T-cell (primary cell): ENCODE data around the gene MEN1. TPM values are rescaled to one million over a fixed set of nuclear protein-coding genes. Genes with fewer than 3 reads are reported as not detected.
A peak's percentile ranks its signal among the peaks of the same experiment; 100 is the strongest.

Experiments
- ATAC-seq, 4 experiments: fragments of 200-7000 bp in 3 of 4; fragments of 150-1000 bp in 1 of 4; cut with Tn5 transposase; replicated peaks in 1 of 4; 1 replicate in 3 of 4; 2 replicates in 1 of 4; pipeline ENCODE4 v1.10.0; 2021; ENCODE audit warnings: moderate library complexity in 3 of 4, mild to moderate bottlenecking in 2 of 4, moderate number of reproducible peaks in 1 of 4
- CTCF ChIA-PET, 2 donors: fragments of 300-600 bp; sonication (Branson Sonifier 250); formaldehyde crosslinking; loops; one replicate each; lab custom pipeline; 2022; ENCODE audit warnings: antibody characterized with exemption in 2 of 2; lab: Charles Lee
- POLR2A ChIA-PET, 2 donors: fragments of 300-600 bp; sonication (Branson Sonifier 250); formaldehyde crosslinking; loops; one replicate each; lab custom pipeline; 2022; ENCODE audit warnings: antibody characterized with exemption in 2 of 2; lab: Charles Lee
- DNase-seq, 35 experiments: peaks; one replicate each; pipeline versions ENCODE4 v3.0.0 to v3.0.0-alpha.2; 2013 to 2023
- H3K27ac ChIP-seq: one replicate; pipeline ENCODE4 v1.5.1; 2013; ENCODE audit warnings: low read length
- H3K27me3 ChIP-seq, 2 experiments: replicated peaks in 1 of 2; 1 replicate in 1 of 2; 2 replicates in 1 of 2; pipeline versions ENCODE4 v1.6.1 to v1.7.0; 2013; ENCODE audit warnings: low read length in 1 of 2, mixed read lengths in 1 of 2; ENCODE audit not compliant: control insufficient read depth in 2 of 2, insufficient read depth in 2 of 2; ENCODE audit errors: extremely low read depth in 1 of 2
- H3K36me3 ChIP-seq, 2 donors: 1 replicate in 1 of 2; 2 replicates in 1 of 2; pipeline versions ENCODE4 v1.6.1 to v1.7.0; 2013; ENCODE audit warnings: low read length in 1 of 2; ENCODE audit not compliant: control insufficient read depth in 2 of 2, insufficient read depth in 1 of 2; ENCODE audit errors: extremely low read depth in 1 of 2
- H3K4me1 ChIP-seq, 2 experiments: 1 replicate in 1 of 2; 2 replicates in 1 of 2; pipeline versions ENCODE4 v1.6.1 to v1.7.0; 2013; ENCODE audit warnings: low read length in 2 of 2, mixed read lengths in 1 of 2; ENCODE audit not compliant: insufficient read depth in 2 of 2, control insufficient read depth in 1 of 2; ENCODE audit errors: extremely low read depth in 1 of 2
- H3K4me3 ChIP-seq, 2 donors: 1 replicate in 1 of 2; 2 replicates in 1 of 2; pipeline versions ENCODE4 v1.5.1 to v1.7.0; 2013; ENCODE audit warnings: mild to moderate bottlenecking in 2 of 2, low read length in 1 of 2, moderate library complexity in 1 of 2; ENCODE audit not compliant: control insufficient read depth in 1 of 2; ENCODE audit errors: extremely low read depth in 1 of 2
- H3K9me3 ChIP-seq: 2 replicates; pipeline ENCODE4 v1.7.0; 2013
- H3K27ac Mint-ChIP-seq, 2 donors: one replicate each; pipeline ENCODE4 v1.8.0; 2020 to 2021; ENCODE audit warnings: mild to moderate bottlenecking in 2 of 2, mixed read lengths in 2 of 2
- H3K27me3 Mint-ChIP-seq, 2 donors: one replicate each; pipeline ENCODE4 v1.8.0; 2021 to 2022; ENCODE audit warnings: mixed read lengths in 2 of 2
- H3K36me3 Mint-ChIP-seq: one replicate; pipeline ENCODE4 v1.8.0; 2021; ENCODE audit warnings: mixed read lengths
- H3K4me1 Mint-ChIP-seq, 3 donors: one replicate each; pipeline ENCODE4 v1.8.0; 2020 to 2022; ENCODE audit warnings: mixed read lengths in 3 of 3, mild to moderate bottlenecking in 1 of 3
- H3K4me3 Mint-ChIP-seq, 3 donors: one replicate each; pipeline ENCODE4 v1.8.0; 2020 to 2022; ENCODE audit warnings: mild to moderate bottlenecking in 3 of 3, mixed read lengths in 3 of 3, moderate library complexity in 3 of 3
- H3K9me3 Mint-ChIP-seq, 3 donors: one replicate each; pipeline ENCODE4 v1.8.0; 2020 to 2022; ENCODE audit warnings: mixed read lengths in 3 of 3
- WGBS: methylation state at CpG from one replicate; pipeline ENCODE4 v1.1.5; 2013; ENCODE audit warnings: missing lambda C conversion rate; ENCODE audit not compliant: insufficient coverage; 5-methylcytosine and 5-hydroxymethylcytosine counted together
- total RNA-seq, 35 experiments: library from RNA in 6 of 35; stranded (reverse) in 6 of 35; fragments of 120-200 nt in 1 of 35; gene quantifications; one replicate each; pipeline versions ENCODE4 v1.2.1 to v1.2.4 and lab custom pipeline; 2013 to 2026

MEN1 gene
- total RNA-seq, 5 donors from 2014 or later (not counting 1 experiment from before 2014, with no cell fraction given) = 31.7 to 62.0 (median 49.6) TPM

DNA sequence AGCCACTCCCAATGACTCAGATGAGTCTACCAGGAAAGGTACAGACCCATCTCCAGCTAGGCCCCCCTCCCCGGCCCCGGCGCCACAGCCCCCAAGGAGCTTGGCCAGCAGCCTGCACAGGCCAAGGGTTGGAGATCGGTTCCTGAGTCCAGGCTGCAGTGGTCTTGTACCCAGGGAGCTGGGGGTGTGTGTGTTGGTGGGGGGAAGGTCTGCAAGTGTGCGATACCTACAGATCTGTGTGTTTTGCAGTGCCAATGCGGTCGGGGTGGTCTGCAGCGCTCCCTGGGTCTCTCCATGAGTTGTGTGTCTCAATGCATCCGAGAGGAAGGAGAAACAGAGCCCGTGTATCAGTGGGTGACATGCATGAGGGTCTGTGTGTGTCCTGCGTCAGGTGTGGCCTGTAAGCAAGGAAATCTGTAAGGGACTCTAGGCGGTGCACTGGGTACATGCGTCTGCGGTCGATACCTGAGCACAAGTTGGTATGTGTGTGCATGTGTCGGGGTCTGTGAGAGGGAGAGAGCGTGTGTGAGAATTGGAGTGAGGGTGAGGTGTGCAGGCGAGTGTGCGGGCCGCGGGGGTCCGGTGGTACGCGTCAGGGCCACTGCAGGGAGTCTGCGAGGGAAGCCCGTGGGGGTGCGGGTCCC lies 33.5 kb upstream of the MEN1 start:
- H3K9me3 ChIP-seq = no peaks in the 10 kb centered on the region
- POLR2A ChIA-PET = interaction anchor here in 1 of 2 donors (0.6 kb wide), 1 partner anchor 47 kb away, joined by 3 read pairs; no protein-coding TSS in a partner anchor
- 49% methylated on average over 26 of the region's 27 CpGs for WGBS
- H3K36me3 ChIP-seq = peaks cover 6 to 10% of the 10 kb centered on the region in 2 donors
- H3K27ac Mint-ChIP-seq = peak overlapping the region; percentile 72 to 92
- no peaks in the 10 kb centered on the region for H3K9me3 Mint-ChIP-seq
- peaks cover 30 to 37% (median 34%) of the 10 kb centered on the region in 3 donors for H3K4me1 Mint-ChIP-seq
- peak overlapping the region; percentile 81 to 86 (median 85) for H3K4me3 Mint-ChIP-seq
- H3K36me3 Mint-ChIP-seq = peaks cover 3% of the 10 kb centered on the region
- H3K4me1 ChIP-seq = peaks cover 11 to 42% of the 10 kb centered on the region in 2 experiments
- H3K27me3 Mint-ChIP-seq = no peaks in the 10 kb centered on the region
- H3K4me3 ChIP-seq = peak overlapping the region; percentile 0 to 37
- H3K27me3 ChIP-seq = no peaks in the 10 kb centered on the region
- no peak overlapping the region for H3K27ac ChIP-seq
- CTCF ChIA-PET = interaction anchor here (0.5 to 1.6 kb wide), 13 partner anchors 28 to 248 kb away, joined by 3 to 8 read pairs (median 3); partner anchors contain the start of genes MAP4K2 (in 1 of the 2), MEN1 (in 1 of the 2) and PPP2R5B (in 1 of the 2)
- ATAC-seq (peak in 2 of 4 experiments; percentile 1), DNase-seq (peak in 1 of 35 experiments; percentile 23)

DNA sequence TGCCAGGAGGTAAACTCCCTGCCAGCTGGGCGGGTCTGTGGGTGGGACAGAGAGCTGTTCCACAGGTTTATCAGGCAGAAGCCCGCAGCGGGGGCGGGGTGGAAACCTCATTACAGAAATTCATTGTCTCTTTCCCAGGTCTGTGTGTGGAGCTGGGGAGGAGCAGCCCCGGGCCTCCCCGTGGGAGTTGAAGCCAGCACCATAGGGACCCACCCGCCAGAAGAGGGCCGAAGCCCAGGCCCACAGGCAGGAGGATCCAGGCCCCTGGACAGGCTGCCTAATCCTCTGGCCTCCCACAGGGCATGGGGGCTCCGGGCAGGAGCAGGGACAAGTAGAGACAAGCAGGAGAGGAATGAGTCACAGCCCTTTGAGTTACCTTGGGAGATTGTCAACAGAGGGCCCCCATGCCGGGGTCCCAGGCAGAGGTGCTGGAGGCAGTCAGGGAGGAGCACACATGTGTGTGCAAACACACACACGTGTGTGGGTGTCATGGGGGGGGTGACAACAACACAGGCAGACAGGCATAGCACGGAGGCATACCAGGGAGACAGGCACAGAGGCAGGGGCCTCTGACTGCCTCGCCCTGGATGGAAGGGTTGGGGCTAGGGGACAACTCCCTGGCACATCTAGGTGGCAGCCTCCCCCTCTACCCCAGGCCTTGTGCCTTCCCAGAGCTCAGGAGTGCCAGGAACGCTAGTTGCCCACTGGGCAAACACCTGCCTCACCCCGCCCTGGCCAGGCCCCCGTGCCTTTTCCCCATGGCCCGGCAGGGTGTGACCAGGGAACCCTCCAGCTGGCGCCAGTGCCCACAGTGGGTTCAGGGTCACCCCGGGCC lies 32.7 kb upstream of the MEN1 start:
- ATAC-seq = no peak
- H3K27me3 Mint-ChIP-seq = no peaks in the 10 kb centered on the region
- peaks cover 4 to 35% of the 10 kb centered on the region in 2 experiments for H3K4me1 ChIP-seq
- H3K4me3 Mint-ChIP-seq = peak overlapping the region; percentile 81 to 86 (median 85)
- ChIA-PET CTCF (interaction anchor here (0.6 to 1.6 kb wide), 3 partner anchors 32 to 197 kb away, joined by 3 to 6 read pairs (median 3); partner anchors contain the start of genes MAP4K2 (in 1 of the 2) and MEN1 (in 1 of the 2)), POLR2A (interaction anchor here in 1 of 2 donors (0.6 kb wide), 1 partner anchor 48 kb away, joined by 3 read pairs; no protein-coding TSS in a partner anchor)
- no peak overlapping the region for H3K27ac ChIP-seq
- H3K36me3 ChIP-seq = peaks cover 11 to 12% of the 10 kb centered on the region in 2 donors
- H3K27ac Mint-ChIP-seq = no peak overlapping the region
- DNase-seq = no peak
- H3K27me3 ChIP-seq = no peaks in the 10 kb centered on the region
- H3K4me1 Mint-ChIP-seq = peaks cover 22 to 30% (median 26%) of the 10 kb centered on the region in 3 donors
- 91% methylated on average over 14 of the region's 19 CpGs for WGBS
- no peak overlapping the region for H3K4me3 ChIP-seq
- H3K9me3 Mint-ChIP-seq = no peaks in the 10 kb centered on the region
- peaks cover 3% of the 10 kb centered on the region for H3K36me3 Mint-ChIP-seq
- no peaks in the 10 kb centered on the region for H3K9me3 ChIP-seq

DNA sequence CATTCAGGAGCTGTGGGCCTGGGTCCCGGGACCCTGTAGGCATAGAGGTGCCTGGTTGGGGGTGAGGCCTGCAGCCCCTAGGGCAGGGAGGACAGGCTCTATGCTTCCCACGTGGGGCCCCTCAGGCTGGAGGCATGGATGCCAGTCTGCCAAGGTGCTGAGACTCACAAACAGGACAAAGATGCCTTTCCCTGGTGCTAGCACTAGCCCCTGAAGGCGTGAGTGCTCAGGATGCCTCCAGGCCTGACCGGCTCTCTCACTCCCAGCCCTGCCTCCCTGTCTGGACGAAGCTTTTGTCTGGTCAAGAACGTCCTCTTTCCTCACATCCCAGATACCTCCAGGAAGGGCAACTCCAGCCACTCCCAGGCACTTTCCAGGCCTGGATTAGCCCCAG lies 32.0 kb upstream of the MEN1 start:
- H3K4me3 ChIP-seq = no peak overlapping the region
- no peak for DNase-seq
- Mint-ChIP-seq H3K9me3 (no peaks in the 10 kb centered on the region), H3K36me3 (peaks cover 3% of the 10 kb centered on the region), H3K4me1 (peaks cover 17 to 25% (median 21%) of the 10 kb centered on the region in 3 donors), H3K4me3 (no peak overlapping the region), H3K27me3 (no peaks in the 10 kb centered on the region), H3K27ac (no peak overlapping the region)
- ChIA-PET CTCF (no interaction called here), POLR2A (no interaction called here)
- no peaks in the 10 kb centered on the region for H3K9me3 ChIP-seq
- H3K4me1 ChIP-seq = peaks cover 3 to 28% of the 10 kb centered on the region in 2 experiments
- H3K27ac ChIP-seq = no peak overlapping the region
- ATAC-seq = no peak
- WGBS = 96% methylated on average over 2 of the region's 6 CpGs
- H3K36me3 ChIP-seq = peaks cover 11 to 17% of the 10 kb centered on the region in 2 donors
- no peaks in the 10 kb centered on the region for H3K27me3 ChIP-seq

DNA sequence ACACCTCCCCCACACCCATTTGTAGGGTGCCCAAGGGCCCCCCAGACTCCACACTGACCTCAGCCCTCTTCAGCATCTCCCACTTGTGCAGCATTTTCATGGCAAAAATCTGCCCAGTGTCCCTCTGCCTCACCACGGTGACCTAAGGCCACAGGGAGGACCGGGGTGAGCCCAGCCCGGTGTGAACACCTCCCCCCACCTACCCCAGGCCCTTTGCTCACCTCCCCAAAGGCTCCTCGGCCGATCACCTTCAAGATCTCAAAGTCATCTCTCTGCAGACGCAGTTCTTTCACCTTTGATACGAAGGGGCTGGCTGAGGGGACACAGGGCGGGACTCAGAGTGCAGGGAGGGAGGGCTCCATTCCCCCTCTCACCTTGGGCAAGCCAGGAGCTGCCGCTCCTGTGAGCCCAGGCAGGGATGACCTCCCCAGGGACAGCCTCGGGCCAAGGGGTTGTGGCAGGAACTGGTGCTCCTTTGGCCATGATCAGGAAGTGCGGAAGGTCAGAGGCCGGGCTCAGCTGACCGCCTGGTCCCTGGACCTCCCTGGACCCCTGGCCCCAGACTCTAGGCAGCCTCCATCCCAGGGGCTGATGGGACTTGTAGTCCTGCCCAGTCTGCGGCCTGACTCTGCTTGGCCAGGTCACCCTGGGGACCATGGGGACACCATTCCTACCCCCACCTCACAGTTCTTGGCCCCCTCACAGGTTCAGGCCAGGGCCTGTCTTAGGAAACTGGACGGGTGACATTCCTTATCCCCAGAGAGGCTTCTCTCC lies 31.4 kb upstream of the MEN1 start:
- CTCF ChIA-PET = no interaction called here
- H3K27ac ChIP-seq = no peak overlapping the region
- H3K36me3 Mint-ChIP-seq = peaks cover 3% of the 10 kb centered on the region
- peaks cover 0 to 27% of the 10 kb centered on the region in 2 experiments for H3K4me1 ChIP-seq
- POLR2A ChIA-PET = no interaction called here
- H3K27me3 ChIP-seq = no peaks in the 10 kb centered on the region
- H3K4me1 Mint-ChIP-seq = peaks cover 11 to 19% (median 15%) of the 10 kb centered on the region in 3 donors
- no peaks in the 10 kb centered on the region for H3K27me3 Mint-ChIP-seq
- 87% methylated on average over 11 of the region's 15 CpGs for WGBS
- no peak for DNase-seq
- no peak for ATAC-seq
- no peak overlapping the region for H3K4me3 Mint-ChIP-seq
- no peaks in the 10 kb centered on the region for H3K9me3 ChIP-seq
- peaks cover 11 to 17% of the 10 kb centered on the region in 2 donors for H3K36me3 ChIP-seq
- H3K9me3 Mint-ChIP-seq = no peaks in the 10 kb centered on the region
- no peak overlapping the region for H3K4me3 ChIP-seq
- H3K27ac Mint-ChIP-seq = no peak overlapping the region

DNA sequence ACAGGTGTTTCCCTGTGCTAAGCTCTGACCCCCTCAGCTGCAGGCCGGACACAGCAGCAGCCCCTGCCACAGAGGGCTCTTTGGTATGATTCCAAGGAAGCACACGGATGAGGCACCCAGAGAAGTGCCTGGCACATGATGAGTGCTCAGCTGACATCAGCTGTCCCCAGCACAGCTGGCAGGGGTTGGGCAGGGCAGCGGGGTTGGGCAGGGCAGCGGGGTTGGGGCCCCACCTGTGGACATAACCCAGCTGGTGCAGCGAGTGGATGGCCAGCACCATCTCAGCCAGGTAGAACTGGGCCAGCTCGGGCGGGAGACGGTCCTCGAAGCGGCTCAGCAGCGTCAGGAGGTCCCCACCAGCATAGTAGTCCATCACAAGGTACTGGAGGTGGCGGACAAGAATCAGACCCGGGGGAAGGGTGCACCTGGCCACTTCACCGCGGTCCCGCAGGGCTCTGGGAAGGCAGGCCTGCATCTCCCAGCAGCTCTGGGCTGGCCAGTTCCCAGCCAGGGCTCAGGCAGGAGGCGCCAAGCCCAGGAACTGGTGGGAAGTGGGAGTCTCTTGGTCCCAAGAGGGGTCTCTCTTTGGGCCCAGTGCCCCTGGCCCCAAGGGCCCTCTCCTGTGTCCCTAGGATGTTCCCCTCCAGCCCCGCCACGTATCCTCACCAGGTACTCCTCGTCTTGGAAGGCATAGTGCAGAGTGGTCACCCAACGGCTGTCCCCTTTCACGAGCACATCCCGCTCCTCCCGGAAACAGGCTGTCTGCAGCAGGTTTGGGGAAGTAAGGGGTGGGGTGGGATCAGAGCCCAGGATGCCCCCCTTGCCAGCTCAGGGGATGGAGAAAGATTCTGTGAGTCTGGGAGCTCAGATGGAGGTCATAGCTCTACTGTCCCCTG lies 29.8 kb upstream of the MEN1 start:
- Histone ChIP-seq H3K36me3 (peaks cover 11 to 17% of the 10 kb centered on the region in 2 donors), H3K4me3 (no peak overlapping the region), H3K27ac (no peak overlapping the region), H3K4me1 (peaks cover 0 to 23% of the 10 kb centered on the region in 2 experiments), H3K9me3 (no peaks in the 10 kb centered on the region), H3K27me3 (no peaks in the 10 kb centered on the region)
- WGBS = 91% methylated on average over 24 of the region's 24 CpGs
- no peak overlapping the region for H3K27ac Mint-ChIP-seq
- ATAC-seq (no peak), DNase-seq (no peak)
- H3K4me3 Mint-ChIP-seq = no peak overlapping the region
- CTCF ChIA-PET = interaction anchor here in 1 of 2 donors (0.6 kb wide), 1 partner anchor 355 kb away, joined by 3 read pairs; no protein-coding TSS in a partner anchor
- peaks cover 3% of the 10 kb centered on the region for H3K36me3 Mint-ChIP-seq
- no peaks in the 10 kb centered on the region for H3K9me3 Mint-ChIP-seq
- H3K27me3 Mint-ChIP-seq = no peaks in the 10 kb centered on the region
- peaks cover 9 to 17% (median 12%) of the 10 kb centered on the region in 3 donors for H3K4me1 Mint-ChIP-seq
- POLR2A ChIA-PET = interaction anchor here in 1 of 2 donors (0.7 kb wide), 1 partner anchor 500 kb away, joined by 3 read pairs; no protein-coding TSS in a partner anchor
